Measurements from ENCODE around the gene TRPM7. TPM values are rescaled to one million over a fixed set of nuclear protein-coding genes. Genes with fewer than 3 reads are reported as not detected.
A peak's percentile ranks its signal among the peaks of the same experiment; 100 is the strongest.
"Not testable (repeated sequence)": the region's sequence is repeated elsewhere in the genome, so short reads cannot be mapped to it uniquely, and the experiment has no call there.

The TRPM7 gene
- total and polyA plus RNA-seq, 2 of the 13 experiments (the other 11 are each of a cell fraction or from before 2014, with no cell fraction given), result 11.0 to 36.0 TPM

- 96% methylated on average over 9 of the region's 9 CpGs for WGBS (ENCODE audit: low lambda C conversion rate)
- CTCF ChIA-PET (ENCODE audit: low intra/inter-chr PET ratio, low total read pairs); FAIRE-seq: not testable (repeated sequence)
Measured at GRCh38 chr15:50694634-50695165, 8.1 kb upstream of the TRPM7 start.

GRCh38 chr15:50687302-50687902, 805 bp upstream of the TRPM7 start:
- peak overlapping the region; percentile 94 for H3K9ac ChIP-seq (ENCODE audit: insufficient read depth, low read depth, low read length)
- DNase-seq (ENCODE audit: low spot score), result no peak
- intact Hi-C loops (cut with micrococcal nuclease; ENCODE audit: unreplicated experiment) (loop anchor here (5.0 kb wide), 1 partner anchor 80 kb away; the partner anchor contains the start of gene SPPL2A), in situ Hi-C loops (cut with HindIII; ENCODE audit: extremely low pct_ligation_motif_present, low pct_unique_long_range_greater_than_20kb) (no loop called here)
- peak overlapping the region; percentile 90 for H2AFZ ChIP-seq (ENCODE audit: low read length)
- peak overlapping the region; percentile 94 for H3K27ac ChIP-seq (ENCODE audit: extremely low read length, insufficient read depth, low read length)
- H4K20me1 ChIP-seq (ENCODE audit: insufficient read depth, low read length), result peaks cover 6% of the 10 kb centered on the region; the same call in 1 of the 2 replicates
- H3K4me3 ChIP-seq (replicated peaks in 1 of 3; ENCODE audit: insufficient read depth in 1 of 3, low read depth in 2 of 3, low read length in 3 of 3), result peak overlapping the region; percentile 65 to 90 (median 86)
- no peaks in the 10 kb centered on the region for H3K36me3 ChIP-seq (replicated peaks in 1 of 2; ENCODE audit: control insufficient read depth in 1 of 2, insufficient read depth in 2 of 2, low read length in 2 of 2)
- peaks cover 42% of the 10 kb centered on the region for H3K4me1 ChIP-seq (ENCODE audit: insufficient read depth, low read length)
- BruUV-seq (replicated peaks), result TSS peak; percentile 95
- ChIA-PET POLR2A (interaction anchor here (0.6 to 1.1 kb wide), 2 partner anchors 33 to 79 kb away, joined by 3 read pairs; no protein-coding TSS in a partner anchor), CTCF (ENCODE audit: low intra/inter-chr PET ratio, low total read pairs) (no interaction called here)
- ATAC-seq, result peak; percentile 3; the same call in 1 of the 3 replicates
- peak overlapping the region; percentile 88 for H3K4me2 ChIP-seq (ENCODE audit: low read depth, low read length)
- peaks cover 38% of the 10 kb centered on the region for H3K79me2 ChIP-seq (ENCODE audit: insufficient read depth, low read length)
- no peaks in the 10 kb centered on the region; a peak in 1 of 5 replicates for H3K27me3 ChIP-seq (ENCODE audit: control insufficient read depth in 1 of 2, insufficient read depth in 2 of 2, low read length in 2 of 2)
- H3K9me3 ChIP-seq (ENCODE audit: low read length), result no peaks in the 10 kb centered on the region
- WGBS (ENCODE audit: low lambda C conversion rate), result 37% methylated on average over 10 of the region's 10 CpGs
- no peak for FAIRE-seq
- TF ChIP-seq AHDC1 (CRISPR knock-in tag; IDR thresholded peaks at IDR 0.05; ENCODE audit: borderline replicate concordance) (0 out of 2 replicates have a peak, but pooled peaks have one; percentile 36), DDIT3 (CRISPR knock-in tag; IDR thresholded peaks at IDR 0.05) (no peak)

More at GRCh38 chr15:50694634-50695165, 8.1 kb upstream of the TRPM7 start:
- BruUV-seq (replicated peaks); H3K9ac ChIP-seq (ENCODE audit: insufficient read depth, low read depth, low read length); H4K20me1 ChIP-seq (ENCODE audit: insufficient read depth, low read length); H3K79me2 ChIP-seq (ENCODE audit: insufficient read depth, low read length); POLR2A ChIA-PET; ATAC-seq; H3K27me3 ChIP-seq (ENCODE audit: control insufficient read depth in 1 of 2, insufficient read depth in 2 of 2, low read length in 2 of 2); H2AFZ ChIP-seq (ENCODE audit: low read length); H3K4me2 ChIP-seq (ENCODE audit: low read depth, low read length); in situ Hi-C loops (cut with HindIII; ENCODE audit: extremely low pct_ligation_motif_present, low pct_unique_long_range_greater_than_20kb); H3K4me3 ChIP-seq (replicated peaks in 1 of 3; ENCODE audit: insufficient read depth in 1 of 3, low read depth in 2 of 3, low read length in 3 of 3); DNase-seq (ENCODE audit: low spot score); H3K36me3 ChIP-seq (replicated peaks in 1 of 2; ENCODE audit: control insufficient read depth in 1 of 2, insufficient read depth in 2 of 2, low read length in 2 of 2); H3K27ac ChIP-seq (ENCODE audit: extremely low read length, insufficient read depth, low read length); intact Hi-C loops (cut with micrococcal nuclease; ENCODE audit: unreplicated experiment); H3K9me3 ChIP-seq (ENCODE audit: low read length); H3K4me1 ChIP-seq (ENCODE audit: insufficient read depth, low read length): not testable (repeated sequence)
- peak; percentile 26; the same call in 1 of the 2 replicates for TF ChIP-seq ZBTB33 (CRISPR knock-in tag; IDR thresholded peaks at IDR 0.05)
